WTC11 (cell line): ENCODE data around the gene NTSR1. TPM values are rescaled to one million over a fixed set of nuclear protein-coding genes. Genes with fewer than 3 reads are reported as not detected.

Experiments
- ATAC-seq: fragments of 200-7000 bp; cut with Tn5 transposase; 2 replicates; pipeline ENCODE4 v1.10.0; 2021; ENCODE audit warnings: mild to moderate bottlenecking, moderate library complexity
- CTCF ChIA-PET: fragments of 300-600 bp; sonication (Branson Sonifier 250); formaldehyde crosslinking; loops from one replicate; lab custom pipeline; 2021; ENCODE audit warnings: antibody characterized with exemption; lab: Charles Lee
- POLR2A ChIA-PET: fragments of 350-600 bp; sonication (Branson Sonifier 250); formaldehyde crosslinking; loops from one replicate; lab custom pipeline; 2021; ENCODE audit warnings: antibody characterized with exemption; lab: Charles Lee
- DNase-seq: peaks from one replicate; pipeline ENCODE4 v3.0.0; 2021; ENCODE audit warnings: low spot score
- H3K27ac Mint-ChIP-seq: 2 replicates; pipeline ENCODE4 v1.8.0; 2021; ENCODE audit warnings: mixed read lengths
- H3K27me3 Mint-ChIP-seq: 2 replicates; pipeline ENCODE4 v1.8.0; 2021; ENCODE audit warnings: low read depth, mild to moderate bottlenecking, moderate library complexity, mixed read lengths
- H3K36me3 Mint-ChIP-seq: 2 replicates; pipeline ENCODE4 v1.8.0; 2021; ENCODE audit warnings: mixed read lengths
- H3K4me1 Mint-ChIP-seq: 2 replicates; pipeline ENCODE4 v1.8.0; 2022; ENCODE audit warnings: mixed read lengths
- H3K4me3 Mint-ChIP-seq: 2 replicates; pipeline ENCODE4 v1.8.0; 2021; ENCODE audit warnings: mild to moderate bottlenecking, moderate library complexity, mixed read lengths
- H3K9me3 Mint-ChIP-seq: 2 replicates; pipeline ENCODE4 v1.8.0; 2021; ENCODE audit warnings: mixed read lengths
- ATF1 ChIP-seq: sonication (generic); formaldehyde crosslinking; IDR thresholded peaks from 2 replicates; pipeline ENCODE4 v1.8.1; 2023; ENCODE audit warnings: mild to moderate bottlenecking, moderate library complexity, missing genetic modification reagents
- ETV6 ChIP-seq: sonication (generic); formaldehyde crosslinking; IDR thresholded peaks from 2 replicates; pipeline ENCODE4 v1.8.1; 2022; ENCODE audit warnings: mild to moderate bottlenecking, missing genetic modification reagents
- FOXP1 ChIP-seq: sonication (generic); formaldehyde crosslinking; IDR thresholded peaks from 2 replicates; pipeline ENCODE4 v1.8.0; 2022; ENCODE audit warnings: missing genetic modification reagents, mild to moderate bottlenecking, moderate library complexity, borderline replicate concordance
- GRHL2 ChIP-seq: fragments of 250-450 bp; sonication (Bioruptor Pico); IDR thresholded peaks from 2 replicates; pipeline ENCODE4 v1.8.0; 2022; ENCODE audit warnings: mild to moderate bottlenecking, moderate library complexity; ENCODE audit not compliant: insufficient replicate concordance, severe bottlenecking
- HMGA2 ChIP-seq: fragments of 250-450 bp; sonication (Bioruptor Pico); IDR thresholded peaks from 2 replicates; pipeline ENCODE4 v1.4.0; 2021; ENCODE audit warnings: mild to moderate bottlenecking, moderate library complexity
- IRF2 ChIP-seq: sonication (generic); formaldehyde crosslinking; IDR thresholded peaks from 2 replicates; pipeline ENCODE4 v1.8.0; 2022; ENCODE audit warnings: low read depth, missing genetic modification reagents, borderline replicate concordance
- JAZF1 ChIP-seq: fragments of 250-450 bp; sonication (Bioruptor Pico); IDR thresholded peaks from 2 replicates; pipeline ENCODE4 v1.9.0; 2021; ENCODE audit warnings: moderate library complexity, mild to moderate bottlenecking, inconsistent platforms
- JUN ChIP-seq: sonication (generic); formaldehyde crosslinking; IDR thresholded peaks from 2 replicates; pipeline ENCODE4 v1.8.0; 2023; ENCODE audit warnings: mild to moderate bottlenecking, missing genetic modification reagents
- NFATC4 ChIP-seq: fragments of 250-450 bp; sonication (Bioruptor Pico); IDR thresholded peaks from 2 replicates; pipeline ENCODE4 v1.9.0; 2021; ENCODE audit warnings: mild to moderate bottlenecking
- NR3C1 ChIP-seq: sonication (generic); formaldehyde crosslinking; conservative IDR thresholded peaks from 2 replicates; pipeline ENCODE4 v1.8.1; 2023; ENCODE audit warnings: low read depth, mild to moderate bottlenecking, missing genetic modification reagents
- RELA ChIP-seq: sonication (generic); formaldehyde crosslinking; IDR thresholded peaks from 2 replicates; pipeline ENCODE4 v1.8.1; 2022; ENCODE audit warnings: missing genetic modification reagents, mild to moderate bottlenecking, borderline replicate concordance
- SMAD3 ChIP-seq: sonication (generic); formaldehyde crosslinking; IDR thresholded peaks from 2 replicates; pipeline ENCODE4 v1.8.0; 2022; ENCODE audit warnings: missing genetic modification reagents, mild to moderate bottlenecking, borderline replicate concordance
- ZBTB21 ChIP-seq: sonication (generic); formaldehyde crosslinking; IDR thresholded peaks from 2 replicates; pipeline ENCODE4 v1.8.1; 2023; ENCODE audit warnings: mild to moderate bottlenecking, missing genetic modification reagents, borderline replicate concordance
- ZNF219 ChIP-seq: sonication (generic); formaldehyde crosslinking; IDR thresholded peaks from 2 replicates; pipeline ENCODE4 v1.8.0; 2023; ENCODE audit warnings: missing genetic modification reagents, mild to moderate bottlenecking, borderline replicate concordance
- ZNF317 ChIP-seq: sonication (generic); formaldehyde crosslinking; IDR thresholded peaks from 2 replicates; pipeline ENCODE4 v1.8.1; 2023; ENCODE audit warnings: low read depth, mild to moderate bottlenecking, moderate library complexity, missing genetic modification reagents, borderline replicate concordance
- total RNA-seq: library from RNA; stranded (reverse); gene quantifications from 3 replicates; pipeline ENCODE4 v1.2.3, GENCODE V29; 2021
- TF ChIP-seq, protein P1 (sequence below): fragments of 250-450 bp; sonication (Bioruptor Pico); conservative IDR thresholded peaks from 2 replicates; pipeline ENCODE4 v1.9.0; 2021; ENCODE audit warnings: mild to moderate bottlenecking
- TF ChIP-seq, protein P2 (sequence below): sonication (generic); formaldehyde crosslinking; IDR thresholded peaks from 2 replicates; pipeline ENCODE4 v1.8.1; 2022; ENCODE audit warnings: low read depth, missing genetic modification reagents, borderline replicate concordance
- TF ChIP-seq, protein P3 (sequence below): fragments of 200-600 bp; IDR thresholded peaks from 2 replicates; pipeline ENCODE4 v1.8.0; 2022; ENCODE audit warnings: antibody characterized with exemption
- TF ChIP-seq, protein P4 (sequence below): fragments of 250-450 bp; sonication (Bioruptor Pico); IDR thresholded peaks from 2 replicates; pipeline ENCODE4 v1.8.0; 2021; ENCODE audit warnings: mild to moderate bottlenecking
- TF ChIP-seq, protein P5 (sequence below): sonication (generic); formaldehyde crosslinking; conservative IDR thresholded peaks from 2 replicates; pipeline ENCODE4 v1.8.1; 2023; ENCODE audit warnings: mild to moderate bottlenecking, low read depth, missing genetic modification reagents, moderate library complexity

The NTSR1 gene
- total RNA-seq, 1 experiment from 2014 or later: 0.63 TPM

DNA sequence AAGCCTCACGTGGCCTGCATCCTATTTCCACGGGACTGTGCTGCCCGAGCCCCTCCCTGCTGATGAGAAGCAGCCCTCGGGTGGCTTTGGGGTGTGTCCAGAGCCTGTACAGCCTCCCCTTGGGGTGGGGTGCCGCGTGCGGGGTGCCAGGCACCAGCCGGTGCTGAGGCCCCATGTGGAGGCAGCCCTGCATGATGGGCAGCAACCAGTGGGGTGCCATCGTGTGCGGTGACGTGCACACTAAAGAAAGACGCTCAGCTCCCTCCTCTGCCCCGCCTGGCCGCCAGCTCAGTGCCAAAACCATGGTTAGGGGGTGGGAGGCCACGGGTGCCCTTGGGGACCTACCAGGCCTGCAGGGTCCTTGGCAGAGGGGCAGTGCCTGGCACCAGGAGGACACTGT is 26.2 kb downstream of the NTSR1 start:
- no peak overlapping the region for H3K27ac Mint-ChIP-seq
- POLR2A ChIA-PET: no interaction called here
- H3K27me3 Mint-ChIP-seq: peaks cover 8% of the 10 kb centered on the region
- H3K9me3 Mint-ChIP-seq: no peaks in the 10 kb centered on the region
- 0 out of 2 replicates have a peak, but pooled peaks cover under 1% of the 10 kb centered on the region for H3K4me1 Mint-ChIP-seq
- CTCF ChIA-PET: interaction anchor here (0.8 to 1.5 kb wide), 3 partner anchors 11 to 59 kb away, joined by 3 to 5 read pairs (median 4); no protein-coding TSS in a partner anchor
- DNase-seq: no peak
- H3K36me3 Mint-ChIP-seq: no peaks in the 10 kb centered on the region
- TF ChIP-seq GRHL2 (CRISPR knock-in tag) (no peak), ZBTB21 (CRISPR knock-in tag) (no peak), IRF2 (CRISPR knock-in tag) (no peak), SMAD3 (CRISPR knock-in tag) (no peak), NR3C1 (CRISPR knock-in tag) (no peak), ATF1 (CRISPR knock-in tag) (no peak), JUN (CRISPR knock-in tag) (no peak), RELA (CRISPR knock-in tag) (no peak), JAZF1 (CRISPR knock-in tag) (no peak), ZNF219 (CRISPR knock-in tag) (no peak)
- TF ChIP-seq, protein P1, sequence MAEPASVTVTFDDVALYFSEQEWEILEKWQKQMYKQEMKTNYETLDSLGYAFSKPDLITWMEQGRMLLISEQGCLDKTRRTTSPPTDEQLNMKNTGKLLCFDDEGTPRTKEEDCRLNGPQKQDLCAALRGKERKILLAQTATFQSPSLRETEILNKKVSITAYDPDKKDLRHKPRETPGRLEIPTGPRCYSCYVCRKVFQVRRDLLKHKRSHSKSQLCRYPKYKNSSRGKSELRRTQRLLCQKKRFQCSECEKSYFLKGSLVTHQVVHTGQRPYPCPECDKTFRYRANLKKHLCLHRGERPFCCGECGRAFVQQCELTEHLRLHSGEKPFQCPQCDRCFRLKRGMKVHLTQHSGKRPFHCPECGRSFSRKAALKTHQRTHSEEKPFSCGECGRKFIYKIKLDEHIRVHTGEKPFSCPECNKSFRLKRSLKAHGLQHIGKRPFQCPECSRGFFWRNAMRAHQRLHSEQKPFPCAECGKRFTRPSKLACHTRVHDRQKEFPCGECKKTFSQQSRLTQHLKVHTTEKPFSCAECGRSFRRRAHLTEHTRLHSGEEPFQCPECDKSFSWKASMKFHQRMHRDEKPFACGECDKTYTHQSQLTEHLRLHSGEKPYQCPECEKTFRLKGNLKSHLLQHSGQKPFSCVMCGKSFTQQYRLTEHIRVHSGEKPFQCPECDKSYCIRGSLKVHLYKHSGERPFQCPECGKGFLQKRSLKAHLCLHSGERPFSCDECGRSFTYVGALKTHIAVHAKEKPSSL (CRISPR knock-in tag): no peak
- TF ChIP-seq, protein P2, sequence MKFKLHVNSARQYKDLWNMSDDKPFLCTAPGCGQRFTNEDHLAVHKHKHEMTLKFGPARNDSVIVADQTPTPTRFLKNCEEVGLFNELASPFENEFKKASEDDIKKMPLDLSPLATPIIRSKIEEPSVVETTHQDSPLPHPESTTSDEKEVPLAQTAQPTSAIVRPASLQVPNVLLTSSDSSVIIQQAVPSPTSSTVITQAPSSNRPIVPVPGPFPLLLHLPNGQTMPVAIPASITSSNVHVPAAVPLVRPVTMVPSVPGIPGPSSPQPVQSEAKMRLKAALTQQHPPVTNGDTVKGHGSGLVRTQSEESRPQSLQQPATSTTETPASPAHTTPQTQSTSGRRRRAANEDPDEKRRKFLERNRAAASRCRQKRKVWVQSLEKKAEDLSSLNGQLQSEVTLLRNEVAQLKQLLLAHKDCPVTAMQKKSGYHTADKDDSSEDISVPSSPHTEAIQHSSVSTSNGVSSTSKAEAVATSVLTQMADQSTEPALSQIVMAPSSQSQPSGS: no peak
- no peak overlapping the region for H3K4me3 Mint-ChIP-seq
- ATAC-seq: no peak

DNA sequence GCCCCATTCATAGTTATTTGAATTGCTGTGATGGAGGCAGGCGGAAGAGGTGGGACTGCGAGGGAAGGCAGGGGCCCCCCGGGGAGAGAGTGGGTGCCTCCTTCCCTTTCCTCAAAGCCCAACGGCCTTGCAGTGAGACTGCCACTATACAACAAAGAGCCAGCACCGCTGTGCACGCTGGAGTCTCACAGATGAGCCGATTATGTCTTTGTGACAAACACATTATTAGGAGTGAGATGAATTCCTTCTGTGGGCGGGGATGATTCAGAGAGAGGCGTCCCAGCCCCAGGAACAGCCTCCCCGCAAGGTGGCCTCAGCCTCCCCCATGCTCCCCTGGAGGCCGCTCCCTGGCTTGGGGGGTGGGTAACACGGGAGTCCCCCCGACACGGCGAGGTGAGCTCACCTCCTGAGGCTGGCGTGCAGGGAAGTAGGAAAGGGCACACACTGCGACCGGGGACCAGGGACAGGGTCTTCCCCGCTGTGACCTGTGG is 26.7 kb downstream of the NTSR1 start:
- Mint-ChIP-seq H3K9me3 (no peaks in the 10 kb centered on the region), H3K27ac (no peak overlapping the region), H3K4me3 (no peak overlapping the region)
- no peak for ATAC-seq
- POLR2A ChIA-PET: no interaction called here
- CTCF ChIA-PET: interaction anchor here (0.8 to 1.5 kb wide), 3 partner anchors 56 to 93 kb away, joined by 3 to 5 read pairs (median 3); partner anchors contain the start of gene SLCO4A1
- TF ChIP-seq, protein P3, sequence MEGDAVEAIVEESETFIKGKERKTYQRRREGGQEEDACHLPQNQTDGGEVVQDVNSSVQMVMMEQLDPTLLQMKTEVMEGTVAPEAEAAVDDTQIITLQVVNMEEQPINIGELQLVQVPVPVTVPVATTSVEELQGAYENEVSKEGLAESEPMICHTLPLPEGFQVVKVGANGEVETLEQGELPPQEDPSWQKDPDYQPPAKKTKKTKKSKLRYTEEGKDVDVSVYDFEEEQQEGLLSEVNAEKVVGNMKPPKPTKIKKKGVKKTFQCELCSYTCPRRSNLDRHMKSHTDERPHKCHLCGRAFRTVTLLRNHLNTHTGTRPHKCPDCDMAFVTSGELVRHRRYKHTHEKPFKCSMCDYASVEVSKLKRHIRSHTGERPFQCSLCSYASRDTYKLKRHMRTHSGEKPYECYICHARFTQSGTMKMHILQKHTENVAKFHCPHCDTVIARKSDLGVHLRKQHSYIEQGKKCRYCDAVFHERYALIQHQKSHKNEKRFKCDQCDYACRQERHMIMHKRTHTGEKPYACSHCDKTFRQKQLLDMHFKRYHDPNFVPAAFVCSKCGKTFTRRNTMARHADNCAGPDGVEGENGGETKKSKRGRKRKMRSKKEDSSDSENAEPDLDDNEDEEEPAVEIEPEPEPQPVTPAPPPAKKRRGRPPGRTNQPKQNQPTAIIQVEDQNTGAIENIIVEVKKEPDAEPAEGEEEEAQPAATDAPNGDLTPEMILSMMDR: no peak
- TF ChIP-seq, protein P4, sequence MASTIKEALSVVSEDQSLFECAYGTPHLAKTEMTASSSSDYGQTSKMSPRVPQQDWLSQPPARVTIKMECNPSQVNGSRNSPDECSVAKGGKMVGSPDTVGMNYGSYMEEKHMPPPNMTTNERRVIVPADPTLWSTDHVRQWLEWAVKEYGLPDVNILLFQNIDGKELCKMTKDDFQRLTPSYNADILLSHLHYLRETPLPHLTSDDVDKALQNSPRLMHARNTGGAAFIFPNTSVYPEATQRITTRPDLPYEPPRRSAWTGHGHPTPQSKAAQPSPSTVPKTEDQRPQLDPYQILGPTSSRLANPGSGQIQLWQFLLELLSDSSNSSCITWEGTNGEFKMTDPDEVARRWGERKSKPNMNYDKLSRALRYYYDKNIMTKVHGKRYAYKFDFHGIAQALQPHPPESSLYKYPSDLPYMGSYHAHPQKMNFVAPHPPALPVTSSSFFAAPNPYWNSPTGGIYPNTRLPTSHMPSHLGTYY: no peak
- TF ChIP-seq ATF1 (CRISPR knock-in tag) (no peak), NFATC4 (no peak), ZNF317 (no peak), ETV6 (no peak), HMGA2 (CRISPR knock-in tag) (no peak), JAZF1 (CRISPR knock-in tag) (no peak), FOXP1 (CRISPR knock-in tag) (no peak)
- TF ChIP-seq, protein P5, sequence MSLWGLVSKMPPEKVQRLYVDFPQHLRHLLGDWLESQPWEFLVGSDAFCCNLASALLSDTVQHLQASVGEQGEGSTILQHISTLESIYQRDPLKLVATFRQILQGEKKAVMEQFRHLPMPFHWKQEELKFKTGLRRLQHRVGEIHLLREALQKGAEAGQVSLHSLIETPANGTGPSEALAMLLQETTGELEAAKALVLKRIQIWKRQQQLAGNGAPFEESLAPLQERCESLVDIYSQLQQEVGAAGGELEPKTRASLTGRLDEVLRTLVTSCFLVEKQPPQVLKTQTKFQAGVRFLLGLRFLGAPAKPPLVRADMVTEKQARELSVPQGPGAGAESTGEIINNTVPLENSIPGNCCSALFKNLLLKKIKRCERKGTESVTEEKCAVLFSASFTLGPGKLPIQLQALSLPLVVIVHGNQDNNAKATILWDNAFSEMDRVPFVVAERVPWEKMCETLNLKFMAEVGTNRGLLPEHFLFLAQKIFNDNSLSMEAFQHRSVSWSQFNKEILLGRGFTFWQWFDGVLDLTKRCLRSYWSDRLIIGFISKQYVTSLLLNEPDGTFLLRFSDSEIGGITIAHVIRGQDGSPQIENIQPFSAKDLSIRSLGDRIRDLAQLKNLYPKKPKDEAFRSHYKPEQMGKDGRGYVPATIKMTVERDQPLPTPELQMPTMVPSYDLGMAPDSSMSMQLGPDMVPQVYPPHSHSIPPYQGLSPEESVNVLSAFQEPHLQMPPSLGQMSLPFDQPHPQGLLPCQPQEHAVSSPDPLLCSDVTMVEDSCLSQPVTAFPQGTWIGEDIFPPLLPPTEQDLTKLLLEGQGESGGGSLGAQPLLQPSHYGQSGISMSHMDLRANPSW (CRISPR knock-in tag): no peak
- TF ChIP-seq, all 79 proteins: peak for 0
- DNase-seq: no peak
- Mint-ChIP-seq H3K4me1 (peaks cover 5% of the 10 kb centered on the region; the same call in 1 of the 2 replicates), H3K36me3 (no peaks in the 10 kb centered on the region), H3K27me3 (peaks cover 8% of the 10 kb centered on the region)
